Urothelium cell line (cell line): ENCODE results near the gene DISP1.
"Not testable (repeated sequence)": the region's sequence is repeated elsewhere in the genome, so short reads cannot be mapped to it uniquely, and the experiment has no call there.

ENCODE experiments used
- DNase-seq: peaks from one replicate; pipeline ENCODE4 v3.0.0; 2011; ENCODE audit warnings: low spot score, mixed read lengths
- FAIRE-seq: peaks from 2 replicates; lab custom pipeline; 2011; peaks lifted over from hg19 to GRCh38; lab: Jason Lieb, UNC

The DISP1 gene

GRCh38 chr1:222845763-222846162 is 30.9 kb downstream of the DISP1 start:
- no peak for FAIRE-seq
- no peak for DNase-seq

- not testable (repeated sequence) for DNase-seq, FAIRE-seq
Measured at GRCh38 chr1:222850550-222850949, 35.7 kb downstream of the DISP1 start.

- FAIRE-seq, result no peak
- DNase-seq, result no peak
Measured at GRCh38 chr1:222852326-222852725, 37.5 kb downstream of the DISP1 start.

- FAIRE-seq, result no peak
- DNase-seq, result no peak
Measured at GRCh38 chr1:222861062-222861461, 46.2 kb downstream of the DISP1 start.
